HG03432 (cell line): Measurements from ENCODE around the gene GIT2.
"Not testable (repeated sequence)": the region's sequence is repeated elsewhere in the genome, so short reads cannot be mapped to it uniquely, and the experiment has no call there.

Experiments
- ATAC-seq: cut with Tn5 transposase; IDR thresholded peaks from one replicate; pipeline ENCODE4 v1.9.1; 2021; ENCODE audit warnings: mild to moderate bottlenecking, moderate library complexity; ENCODE audit not compliant: unreplicated experiment

GIT2 gene

GRCh38 chr12:109896188-109896587 lies 100.0 kb downstream of the GIT2 start:
- ATAC-seq = no peak

- no peak for ATAC-seq
Observed at GRCh38 chr12:109894939-109895338, 101.2 kb downstream of the GIT2 start.

- ATAC-seq = no peak
Observed at GRCh38 chr12:109893261-109893995, 102.7 kb downstream of the GIT2 start.

- ATAC-seq = peak; percentile 71
Observed at GRCh38 chr12:109892748-109893147, 103.4 kb downstream of the GIT2 start.

- ATAC-seq = no peak
Observed at GRCh38 chr12:109892165-109892715, 103.9 kb downstream of the GIT2 start.

- not testable (repeated sequence) for ATAC-seq
Observed at GRCh38 chr12:109891731-109892130, 104.4 kb downstream of the GIT2 start.

- ATAC-seq = no peak
Observed at GRCh38 chr12:109890620-109891170, 105.5 kb downstream of the GIT2 start.

GRCh38 chr12:109888179-109889020 lies 107.8 kb downstream of the GIT2 start:
- no peak for ATAC-seq

GRCh38 chr12:109885616-109886015 lies 110.6 kb downstream of the GIT2 start:
- no peak for ATAC-seq

GRCh38 chr12:109883461-109883860 lies 112.7 kb downstream of the GIT2 start:
- no peak for ATAC-seq

- no peak for ATAC-seq
Observed at GRCh38 chr12:109881752-109882151, 114.4 kb downstream of the GIT2 start.

- no peak for ATAC-seq
Observed at GRCh38 chr12:109880938-109881337, 115.2 kb downstream of the GIT2 start.

GRCh38 chr12:109880043-109880931 lies 115.9 kb downstream of the GIT2 start, which contains the start of gene GLTP:
TSS of gene GLTP (minus strand) at chr12:109880541. CDS start at chr12:109880374, 167 bp downstream.
- peak; percentile 96 for ATAC-seq
